CD4-positive, alpha-beta T cell treated with Interleukin-4 for 4 hours (primary cell): ENCODE measurements around the gene TAOK3.
"Not testable (repeated sequence)": the region's sequence is repeated elsewhere in the genome, so short reads cannot be mapped to it uniquely, and the experiment has no call there.

ENCODE experiments used
- DNase-seq: peaks from one replicate; pipeline ENCODE4 v3.0.0-alpha.2; 2020

TAOK3 gene

DNA sequence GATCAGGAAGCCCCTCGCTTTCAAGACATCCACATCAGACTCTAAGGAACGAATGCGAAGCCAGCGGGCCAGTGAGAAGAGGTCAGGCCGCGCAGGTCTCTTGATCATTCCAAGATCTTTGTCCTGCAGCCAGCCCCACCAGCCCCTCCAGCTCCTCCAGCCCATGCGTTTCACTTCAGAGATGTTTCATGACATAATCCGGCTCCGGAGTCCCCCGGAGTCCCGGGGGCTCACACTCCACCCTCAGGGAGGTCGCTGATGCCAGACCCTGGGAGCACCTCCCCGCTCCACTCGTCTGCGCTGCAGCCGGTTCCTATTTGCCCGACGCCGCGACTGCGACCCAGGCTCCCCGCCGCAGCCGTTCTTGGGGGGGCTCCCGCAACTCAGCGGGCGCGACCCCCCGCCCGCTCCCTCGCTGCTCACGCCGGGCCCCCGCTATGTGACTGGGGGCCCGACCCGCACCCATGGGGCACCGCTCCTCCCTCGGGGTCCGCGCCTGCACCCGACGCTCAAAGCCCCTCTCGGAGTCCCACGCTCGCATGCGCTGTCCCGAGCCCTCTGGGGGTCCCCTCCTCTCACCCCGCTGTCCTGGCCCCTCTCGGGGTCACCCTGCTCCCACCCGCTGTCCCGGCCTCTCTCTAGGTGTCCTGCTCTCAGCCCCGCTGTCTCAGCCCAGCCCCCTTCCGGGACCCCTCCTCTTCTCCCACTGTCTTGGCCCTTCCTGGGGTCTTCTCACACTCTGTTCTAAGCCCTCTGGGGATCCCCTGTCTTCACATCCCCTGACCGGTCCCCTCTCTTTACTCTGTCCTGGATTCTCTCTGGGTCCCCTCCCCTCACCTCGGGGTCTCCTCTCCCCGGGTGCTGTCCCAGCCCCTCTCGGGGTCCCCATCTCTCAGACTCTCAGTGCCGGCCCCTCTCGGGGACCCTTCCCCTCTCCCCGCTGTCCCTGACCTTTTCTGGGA, 1.1 kb downstream of the TAOK3 start:
- DNase-seq: no peak

DNA sequence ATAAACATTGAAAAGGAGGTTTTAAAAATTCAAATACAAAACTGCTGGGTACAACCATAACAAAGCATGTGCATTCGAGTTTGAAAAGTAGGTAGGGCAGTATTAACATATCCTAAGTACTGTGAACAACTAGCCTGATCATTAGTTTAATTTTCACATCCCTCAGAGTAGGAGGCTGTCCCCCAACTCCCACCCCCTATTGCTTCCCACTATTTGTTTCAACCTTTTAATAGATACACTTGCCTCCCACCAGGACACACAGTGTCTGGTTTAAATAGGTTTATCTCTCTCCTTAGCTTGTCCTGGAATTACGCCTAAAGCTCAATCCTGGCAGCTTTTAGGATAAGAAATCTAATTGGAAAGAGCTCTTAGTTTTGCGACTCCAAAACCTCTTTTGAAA, 2.1 kb downstream of the TAOK3 start:
- DNase-seq: no peak

- DNase-seq: no peak
These were observed 3.9 kb downstream of the TAOK3 start for GRCh38 chr12:118368821-118369220.

DNA sequence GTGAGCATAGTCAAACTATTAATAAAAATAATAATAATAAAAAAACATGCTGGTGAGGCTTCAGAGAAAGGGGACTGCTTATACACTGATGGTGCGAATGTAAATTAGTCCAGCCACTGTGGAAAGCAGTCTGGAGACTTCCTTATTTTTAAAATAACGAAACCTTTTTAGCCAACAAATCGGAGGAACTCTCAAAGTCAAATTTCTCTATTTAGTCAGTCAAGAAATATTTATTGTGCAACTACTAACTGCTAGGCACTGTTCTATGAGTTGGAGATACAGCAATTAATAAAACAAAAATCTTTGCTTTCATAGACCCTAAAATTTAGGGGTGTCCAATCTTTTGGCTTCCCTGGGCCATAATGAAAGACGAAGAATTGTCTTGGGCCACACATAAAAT, 10.8 kb downstream of the TAOK3 start:
- no peak for DNase-seq

DNA sequence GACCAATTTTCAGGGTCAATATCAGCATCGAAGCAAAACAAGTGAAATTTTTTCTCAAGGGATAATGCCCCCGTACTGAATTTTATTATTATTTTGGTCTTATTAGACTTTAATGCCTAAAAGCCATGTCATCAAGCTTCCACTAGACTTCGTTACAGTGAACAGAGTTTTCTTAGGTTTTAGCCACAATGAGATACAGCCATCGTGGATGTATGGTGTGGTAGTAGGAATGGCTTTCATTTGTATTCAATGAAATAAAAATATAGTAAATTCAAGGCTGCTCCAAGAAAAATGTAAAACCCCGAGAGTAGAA, 11.7 kb downstream of the TAOK3 start:
- no peak for DNase-seq

DNA sequence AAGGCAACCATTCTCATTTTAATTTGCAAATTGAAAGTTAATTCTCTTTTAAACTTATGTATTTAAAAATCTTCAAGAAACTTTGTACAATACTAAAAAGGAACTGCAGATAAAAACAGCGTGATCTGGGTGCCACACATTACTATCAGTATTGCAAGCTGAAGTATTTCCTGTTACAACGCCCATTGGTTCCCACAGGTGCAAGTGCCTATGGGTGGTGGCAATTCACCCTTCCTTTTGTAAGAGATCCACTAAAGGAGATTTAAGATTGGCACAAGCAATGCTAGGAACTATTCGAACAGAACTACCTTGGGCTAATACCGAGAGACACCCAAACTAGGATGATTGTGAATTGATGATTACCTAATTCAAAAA, 13.2 kb downstream of the TAOK3 start:
- peak; percentile 63 for DNase-seq

GRCh38 chr12:118358612-118359540, 13.8 kb downstream of the TAOK3 start:
- DNase-seq: peak; percentile 40

DNA sequence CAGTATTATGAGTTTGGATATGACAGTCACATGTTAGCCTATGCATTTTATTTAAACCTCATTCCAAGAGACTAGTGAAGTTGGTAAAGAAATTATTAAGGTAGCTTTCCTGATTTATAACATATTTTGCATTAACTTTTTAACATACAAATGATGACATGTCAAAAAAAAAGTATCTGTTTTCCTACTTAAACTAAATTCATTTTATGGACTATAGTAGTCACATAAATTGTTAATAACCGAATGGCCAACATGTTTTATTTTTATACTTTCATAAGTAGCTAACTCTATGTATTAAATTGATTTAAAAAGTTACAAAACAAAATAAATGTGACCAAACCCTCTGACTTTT, 14.7 kb downstream of the TAOK3 start:
- no peak for DNase-seq

GRCh38 chr12:118357257-118358007, 15.3 kb downstream of the TAOK3 start:
- DNase-seq: peak; percentile 70

- no peak for DNase-seq
These were observed 15.9 kb downstream of the TAOK3 start for GRCh38 chr12:118356809-118357256.

DNA sequence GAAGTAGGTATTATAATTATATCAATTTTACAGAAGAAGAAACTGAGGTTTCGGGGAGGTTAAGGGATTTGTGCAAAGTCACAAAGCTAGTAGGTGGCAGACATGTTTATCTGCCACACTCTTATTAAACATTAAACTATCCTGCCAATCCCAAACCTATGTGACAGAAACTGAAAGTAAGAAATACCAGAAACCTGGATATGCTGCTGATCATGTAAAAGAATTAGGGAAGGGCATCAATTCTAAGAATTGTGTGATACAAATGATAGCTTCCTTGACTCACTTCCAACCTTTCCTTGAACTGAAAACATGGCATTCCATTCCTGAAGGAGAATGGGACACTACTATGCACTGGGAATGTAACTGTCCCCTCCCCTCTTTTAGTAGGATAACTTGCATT, 16.9 kb downstream of the TAOK3 start:
- no peak for DNase-seq

DNA sequence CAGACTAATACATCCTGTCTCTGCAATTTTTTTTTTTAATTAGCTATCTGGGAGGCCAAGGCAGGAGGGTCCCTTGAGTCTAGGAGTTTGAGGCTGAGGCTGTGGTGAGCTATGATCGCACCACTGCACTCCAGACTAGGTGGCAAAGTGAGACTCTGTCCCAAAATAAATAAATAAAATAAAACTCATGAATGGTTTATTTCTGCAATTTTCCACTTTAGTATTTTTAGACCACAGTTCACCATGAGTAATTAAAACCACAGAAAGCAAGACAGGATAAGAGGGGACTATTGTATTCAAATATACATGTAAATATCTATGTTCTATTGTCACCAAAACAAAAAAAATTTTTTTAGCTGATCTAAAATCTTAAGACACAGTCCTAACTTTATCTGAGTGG, 17.8 kb downstream of the TAOK3 start:
- DNase-seq: no peak

- not testable (repeated sequence) for DNase-seq
These were observed 18.2 kb downstream of the TAOK3 start for GRCh38 chr12:118354503-118354902.

- no peak for DNase-seq
These were observed 19.0 kb downstream of the TAOK3 start for GRCh38 chr12:118353721-118354120.

DNA sequence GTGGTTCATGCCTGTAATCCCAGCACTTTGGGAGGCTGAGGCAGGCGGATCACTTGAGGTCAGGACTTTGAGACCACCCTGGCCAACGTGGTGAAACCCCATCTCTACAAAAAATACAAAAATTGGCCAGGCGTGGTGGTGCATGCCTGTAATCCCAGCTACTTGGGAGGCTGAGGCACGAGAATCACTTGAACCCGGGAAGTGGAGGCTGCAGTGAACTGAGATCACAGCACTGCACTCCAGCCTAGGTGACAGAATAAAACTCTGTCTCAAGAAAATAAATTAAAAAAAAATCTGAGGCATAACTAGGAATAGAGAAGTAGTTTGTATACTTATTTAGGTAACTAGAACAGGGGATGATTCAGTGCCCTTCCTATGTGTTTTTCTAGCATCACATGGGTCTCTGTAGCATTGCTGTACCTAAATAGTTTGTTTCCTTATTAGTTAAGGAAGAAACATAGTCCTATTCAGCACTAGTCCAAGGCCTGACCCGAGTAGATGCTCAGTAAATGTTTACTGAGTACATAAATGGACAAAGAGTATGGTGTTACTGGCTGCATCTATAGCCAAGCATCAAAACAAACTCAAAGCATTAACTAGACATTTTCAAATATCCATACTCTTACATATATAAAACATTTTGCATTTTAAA, 21.7 kb downstream of the TAOK3 start:
- DNase-seq: no peak

- no peak for DNase-seq
These were observed 24.8 kb downstream of the TAOK3 start for GRCh38 chr12:118347916-118348315.

- DNase-seq: no peak
These were observed 25.8 kb downstream of the TAOK3 start for GRCh38 chr12:118346895-118347294.

- no peak for DNase-seq
These were observed 27.4 kb downstream of the TAOK3 start for GRCh38 chr12:118345355-118345754.

GRCh38 chr12:118344829-118345228, 27.9 kb downstream of the TAOK3 start:
- DNase-seq: no peak

GRCh38 chr12:118342090-118342489, 30.6 kb downstream of the TAOK3 start:
- DNase-seq: no peak

- DNase-seq: no peak
These were observed 35.4 kb downstream of the TAOK3 start for GRCh38 chr12:118337194-118337838.

- DNase-seq: no peak
These were observed 36.6 kb downstream of the TAOK3 start for GRCh38 chr12:118336123-118336522.
